ENCODE measurements around the gene NISCH.
"Not testable (repeated sequence)": the region's sequence is repeated elsewhere in the genome, so short reads cannot be mapped to it uniquely, and the experiment has no call there.

The NISCH gene

DNA sequence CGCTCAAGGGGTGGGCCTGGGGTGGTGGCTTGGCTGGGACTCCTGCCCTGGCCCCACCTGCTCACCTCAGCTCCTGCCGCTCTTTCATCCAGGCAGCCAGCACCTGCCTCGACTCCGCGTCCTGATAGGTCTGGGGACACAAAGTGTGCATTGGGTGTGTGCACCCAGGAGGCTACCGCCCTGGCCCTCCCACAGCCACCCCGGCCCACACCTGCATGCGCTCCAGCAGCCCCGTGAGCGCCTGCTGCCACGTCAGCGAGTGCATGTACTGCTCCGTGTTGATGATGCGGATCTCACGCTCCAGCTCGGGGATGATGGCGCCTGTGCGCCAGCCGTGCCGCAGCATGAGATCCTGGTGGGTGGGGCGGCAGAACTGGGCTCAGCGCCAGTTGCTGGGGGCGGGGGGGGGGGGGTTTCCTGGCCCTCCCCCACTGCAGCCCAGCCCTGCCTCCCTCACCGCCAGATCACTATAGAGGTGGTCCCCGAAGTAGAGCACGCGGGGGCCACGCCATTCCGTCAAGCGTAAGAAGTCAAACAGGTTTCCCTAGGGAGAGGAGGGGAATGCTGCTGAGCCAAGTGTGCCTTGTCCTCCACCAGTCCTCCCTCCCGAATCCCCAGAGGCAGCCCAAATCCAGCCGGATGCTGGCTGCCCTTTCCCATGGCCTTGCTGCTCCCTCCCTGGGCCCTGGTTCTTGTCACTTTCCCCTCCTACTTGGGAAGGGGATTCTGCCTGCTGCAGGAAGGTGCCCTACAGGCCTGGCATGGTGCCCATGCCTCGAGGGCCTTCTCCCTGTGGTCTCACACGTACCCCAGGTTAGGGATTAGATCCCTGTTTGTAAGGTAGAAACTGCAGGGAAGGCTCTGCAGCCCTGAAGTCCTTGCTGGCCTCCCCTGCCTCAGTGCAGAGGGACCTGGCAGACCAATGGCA lies 69.6 kb downstream of the NISCH start:
- in situ Hi-C loops (cut with MboI; ENCODE audit: low sequenced_read_pairs, unreplicated experiment): no loop called here
- no peak for DNase-seq (ENCODE audit: low spot score)
- no peak for TF ChIP-seq CTCF (IDR thresholded peaks at IDR 0.05; ENCODE audit: borderline replicate concordance, control extremely low read depth, extremely low read depth, insufficient read depth, missing control alignments)

- TF ChIP-seq CTCF (IDR thresholded peaks at IDR 0.05; ENCODE audit: borderline replicate concordance, control extremely low read depth, extremely low read depth, insufficient read depth, missing control alignments): no peak
- in situ Hi-C loops (cut with MboI; ENCODE audit: low sequenced_read_pairs, unreplicated experiment): no loop called here
- DNase-seq (ENCODE audit: low spot score): no peak
Observed at GRCh38 chr3:52525680-52526561, 70.5 kb downstream of the NISCH start.

- DNase-seq (ENCODE audit: low spot score); in situ Hi-C loops (cut with MboI; ENCODE audit: low sequenced_read_pairs, unreplicated experiment): not testable (repeated sequence)
Observed at GRCh38 chr3:52526671-52527038, 71.3 kb downstream of the NISCH start.

GRCh38 chr3:52527039-52527731 lies 71.8 kb downstream of the NISCH start:
- DNase-seq (ENCODE audit: low spot score): no peak
- no peak for TF ChIP-seq CTCF (IDR thresholded peaks at IDR 0.05; ENCODE audit: borderline replicate concordance, control extremely low read depth, extremely low read depth, insufficient read depth, missing control alignments)
- in situ Hi-C loops (cut with MboI; ENCODE audit: low sequenced_read_pairs, unreplicated experiment): no loop called here

- in situ Hi-C loops (cut with MboI; ENCODE audit: low sequenced_read_pairs, unreplicated experiment): no loop called here
- TF ChIP-seq CTCF (IDR thresholded peaks at IDR 0.05; ENCODE audit: borderline replicate concordance, control extremely low read depth, extremely low read depth, insufficient read depth, missing control alignments): no peak
- no peak for DNase-seq (ENCODE audit: low spot score)
Observed at GRCh38 chr3:52527732-52528585, 72.6 kb downstream of the NISCH start.

DNA sequence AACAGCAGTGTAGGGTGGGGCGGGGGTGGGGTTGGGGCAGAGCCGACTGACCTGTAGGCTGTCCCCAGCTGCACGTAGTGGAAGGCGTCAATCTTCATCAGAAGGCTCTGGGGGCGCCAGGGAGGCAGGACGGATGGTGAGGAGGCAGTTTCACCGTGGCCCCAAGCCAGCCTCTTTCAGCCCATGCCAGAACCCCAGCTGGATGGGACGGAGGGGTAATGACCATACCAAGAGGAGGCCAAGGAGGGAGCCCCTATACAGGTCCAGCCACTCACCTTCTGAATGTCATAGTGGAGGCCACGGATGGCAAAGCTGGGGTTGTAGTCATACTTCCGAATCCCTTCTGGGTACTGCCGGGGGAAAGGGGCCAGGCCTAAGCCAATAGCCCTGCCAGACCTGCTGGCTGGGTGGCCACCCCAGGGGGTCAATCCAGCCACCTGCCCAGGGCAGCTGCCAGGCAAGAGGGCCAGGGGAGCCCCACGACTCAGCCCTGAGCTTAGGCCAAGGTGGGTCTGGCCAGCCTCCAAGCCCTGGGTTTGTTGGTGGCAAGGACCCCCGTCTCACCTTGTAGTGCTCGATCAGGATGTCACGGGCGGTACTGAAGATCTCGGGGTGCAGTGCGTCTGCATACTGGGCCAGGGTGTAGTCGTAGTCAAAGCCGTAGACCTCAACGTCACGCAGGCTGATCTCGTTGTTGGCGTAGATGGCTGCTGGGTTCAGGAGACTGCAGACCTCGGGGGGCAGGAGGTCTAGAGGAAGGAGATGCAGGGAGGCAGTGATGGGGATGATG lies 73.4 kb downstream of the NISCH start:
- TF ChIP-seq CTCF (IDR thresholded peaks at IDR 0.05; ENCODE audit: borderline replicate concordance, control extremely low read depth, extremely low read depth, insufficient read depth, missing control alignments): no peak

More for the DNA sequence above, 73.4 kb downstream of the NISCH start:
- in situ Hi-C loops (cut with MboI; ENCODE audit: low sequenced_read_pairs, unreplicated experiment): no loop called here
- no peak for DNase-seq (ENCODE audit: low spot score)
